ENCODE data around the gene CYP1A1.

The CYP1A1 gene

GRCh38 chr15:74683758-74684157, 41.6 kb downstream of the CYP1A1 start:
- no peak for FAIRE-seq

DNA sequence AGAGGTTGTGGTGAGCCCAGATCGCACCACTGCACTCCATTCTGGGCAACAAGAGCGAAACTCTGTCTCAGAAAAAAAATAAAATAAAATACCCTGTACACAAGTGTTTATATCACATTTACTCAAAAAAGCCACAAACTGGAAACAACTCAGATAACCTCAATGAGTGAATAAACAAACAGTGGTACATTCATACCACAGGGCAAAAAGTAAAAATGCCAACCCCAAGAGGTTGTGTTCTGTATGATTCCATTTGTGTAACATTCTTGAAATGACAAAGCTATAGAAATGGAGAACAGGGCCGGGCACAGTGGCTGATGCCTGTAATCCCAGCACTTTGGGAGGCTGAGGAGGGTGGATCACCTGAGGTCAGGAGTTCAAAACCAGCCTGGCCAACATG, 42.4 kb downstream of the CYP1A1 start:
- no peak for FAIRE-seq

- FAIRE-seq = no peak
These were observed 44.9 kb downstream of the CYP1A1 start for GRCh38 chr15:74680456-74680855.

- FAIRE-seq = no peak
These were observed 48.5 kb downstream of the CYP1A1 start for GRCh38 chr15:74676801-74677200.

DNA sequence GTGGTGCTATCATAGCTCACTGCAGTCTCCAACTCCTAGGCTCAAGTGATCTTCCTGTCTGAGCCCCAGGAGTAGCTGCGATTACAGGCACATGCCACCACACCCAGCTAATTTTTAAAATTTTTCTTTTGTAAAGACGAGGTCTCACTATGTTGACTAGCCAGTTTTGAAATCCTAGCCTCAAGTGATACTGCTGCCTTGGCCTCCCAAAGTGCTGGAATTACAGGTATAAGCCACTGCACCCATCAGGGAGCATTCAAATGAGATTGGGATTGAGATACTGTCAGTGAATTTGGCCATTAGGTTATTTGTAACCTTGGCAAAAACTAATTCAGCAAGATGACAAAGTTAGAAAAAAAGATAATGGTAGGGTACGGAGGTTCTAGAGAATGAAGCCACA, 51.2 kb downstream of the CYP1A1 start:
- FAIRE-seq = no peak

GRCh38 chr15:74669627-74670026, 55.7 kb downstream of the CYP1A1 start:
- FAIRE-seq = no peak

All from endometrium (tissue), 2 donors.